ENCODE results near the gene ADM5.
A peak's percentile ranks its signal among the peaks of the same experiment; 100 is the strongest.

The ADM5 gene, protein sequence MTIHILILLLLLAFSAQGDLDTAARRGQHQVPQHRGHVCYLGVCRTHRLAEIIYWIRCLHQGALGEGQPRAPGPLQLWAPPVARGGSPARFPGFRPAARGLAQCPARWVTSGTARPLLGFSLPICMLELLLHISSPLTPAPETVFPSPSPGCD

DNA sequence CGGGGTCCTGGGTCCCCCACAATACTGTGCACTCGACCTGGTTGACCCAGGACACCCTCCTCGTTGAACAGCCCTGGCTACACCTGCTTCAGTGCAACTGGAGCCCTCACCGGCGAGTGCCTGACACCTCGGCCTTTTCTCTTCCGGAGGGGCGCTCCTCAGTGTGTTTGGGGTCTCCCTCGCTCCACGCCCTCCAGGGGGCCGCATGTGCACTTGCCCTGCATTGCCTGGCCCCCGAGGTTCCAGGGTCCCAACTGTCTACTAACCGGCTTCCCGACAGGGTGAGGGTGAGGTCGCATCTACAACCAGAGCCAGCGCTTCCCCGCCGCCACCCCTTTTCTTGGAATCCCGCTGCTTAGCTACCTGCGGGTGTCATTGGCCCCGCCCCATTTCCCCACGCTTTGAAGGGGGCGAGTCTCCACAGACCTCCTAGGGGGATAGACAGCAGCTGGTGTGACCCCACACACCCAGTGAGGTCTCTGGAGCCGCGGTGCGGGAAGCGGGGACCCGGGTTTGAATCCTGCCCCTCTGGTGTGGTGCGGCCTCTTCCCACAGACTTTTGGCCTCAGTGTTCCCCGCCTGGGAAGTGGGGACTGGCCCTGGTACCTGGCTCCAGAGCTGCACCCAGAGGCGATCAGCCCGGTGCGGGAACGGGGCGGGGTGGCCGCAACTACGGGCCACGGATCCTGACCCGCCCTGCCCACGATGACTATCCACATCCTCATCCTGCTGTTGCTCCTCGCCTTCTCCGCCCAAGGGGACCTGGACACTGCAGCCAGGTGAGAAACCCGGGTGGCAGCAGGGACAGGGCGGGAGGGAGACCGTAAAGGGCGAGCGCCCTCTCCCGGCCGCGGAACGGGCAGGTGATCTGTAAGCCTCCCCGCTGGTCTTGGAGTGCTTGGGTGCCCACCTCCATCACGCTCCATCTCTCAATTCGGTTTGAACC lies at the start of gene ADM5:
ADM5 (plus strand) TSS at position 462 of the 946 bp plus-strand sequence; CDS start at position 706, 244 bp downstream.
- DNase-seq, result no peak

DNA sequence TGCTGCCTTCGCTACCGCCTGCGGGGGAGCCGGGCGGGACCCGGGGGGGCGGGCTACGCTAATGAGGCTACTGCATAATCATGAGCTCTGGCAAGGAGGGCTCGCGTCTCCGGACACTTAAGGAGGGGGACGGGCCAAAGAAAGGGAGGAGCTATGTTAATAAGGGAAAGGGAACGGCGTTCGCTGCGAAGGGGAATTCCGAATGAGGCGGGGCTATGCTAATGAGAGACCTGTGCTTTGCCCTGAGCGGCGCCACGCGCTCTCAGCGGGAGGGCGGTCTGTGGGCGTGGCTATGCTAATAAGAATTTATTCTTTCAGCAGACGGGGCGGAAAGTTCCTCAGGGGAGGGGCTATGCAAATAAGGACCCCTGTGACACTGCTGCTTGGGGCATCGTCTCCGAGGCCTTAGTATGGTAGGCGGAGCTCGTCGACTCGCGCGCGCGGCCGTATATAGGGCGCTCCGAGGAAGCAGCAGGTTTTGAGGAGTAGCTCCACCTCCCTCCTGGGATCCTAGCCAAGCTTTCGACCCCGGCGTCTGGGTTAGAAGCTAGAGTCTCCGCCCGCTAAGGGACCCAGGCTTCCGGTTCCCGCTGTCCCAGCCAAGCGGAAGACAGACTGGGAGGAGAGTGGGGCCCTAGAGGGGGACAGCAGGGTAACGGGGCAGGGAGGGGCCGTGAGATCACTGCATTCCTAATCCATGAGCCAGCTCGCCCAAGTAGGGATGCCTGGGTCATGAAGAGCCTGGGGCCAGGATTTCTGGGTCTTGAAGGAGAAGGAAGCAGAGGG lies 49.1 kb upstream of the ADM5 start, which contains the start of gene RRAS:
RRAS (minus strand) TSS at position 31 of the 786 bp plus-strand sequence. CDS start 45 bp downstream, outside the sequence.
- DNase-seq, result peak; percentile 99 to 100

DNA sequence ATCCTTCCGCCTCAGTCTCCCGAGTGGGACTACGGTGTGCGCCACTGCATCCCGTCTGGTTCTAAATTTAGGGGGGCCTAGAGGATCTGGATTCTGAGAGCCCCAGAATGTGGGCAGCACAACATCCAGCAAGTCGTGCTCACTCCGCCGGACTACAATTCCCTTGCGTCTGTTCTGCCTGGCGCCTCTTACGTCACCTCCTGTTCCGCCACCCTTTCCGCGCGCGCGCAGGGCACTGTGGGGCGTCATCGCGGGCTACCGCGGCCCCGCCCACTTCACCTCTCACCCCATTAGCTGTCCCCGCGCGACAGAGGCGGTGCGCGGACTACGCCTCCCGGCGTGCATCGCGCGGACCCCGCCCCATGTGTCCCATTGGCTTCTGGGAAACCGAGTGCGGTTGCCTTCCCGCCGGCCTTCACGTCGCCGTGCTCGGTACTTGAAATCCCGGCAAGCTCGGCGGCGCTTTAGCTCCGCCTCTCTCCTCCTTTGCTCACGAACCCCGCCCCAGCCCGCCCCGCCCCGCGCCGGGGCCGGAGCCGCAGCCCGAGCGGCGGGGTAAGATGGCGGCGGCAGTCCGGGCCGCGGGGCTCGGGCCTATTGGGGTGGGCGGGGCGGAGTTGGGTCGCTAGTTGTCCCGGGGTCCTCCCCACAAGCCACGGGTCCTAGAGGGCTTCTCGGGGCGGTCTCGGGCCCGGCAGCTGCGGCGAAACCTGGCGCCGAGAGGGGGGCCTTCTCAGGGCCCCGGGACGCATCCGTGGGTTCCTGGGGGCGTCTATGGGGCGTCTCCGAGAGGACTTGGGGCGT lies 47.5 kb upstream of the ADM5 start, which contains the start of gene SCAF1:
SCAF1 (plus strand) TSS at position 522 of the 804 bp plus-strand sequence. CDS start 2,818 bp downstream, outside the sequence.
- peak; percentile 98 to 99 for DNase-seq

DNA sequence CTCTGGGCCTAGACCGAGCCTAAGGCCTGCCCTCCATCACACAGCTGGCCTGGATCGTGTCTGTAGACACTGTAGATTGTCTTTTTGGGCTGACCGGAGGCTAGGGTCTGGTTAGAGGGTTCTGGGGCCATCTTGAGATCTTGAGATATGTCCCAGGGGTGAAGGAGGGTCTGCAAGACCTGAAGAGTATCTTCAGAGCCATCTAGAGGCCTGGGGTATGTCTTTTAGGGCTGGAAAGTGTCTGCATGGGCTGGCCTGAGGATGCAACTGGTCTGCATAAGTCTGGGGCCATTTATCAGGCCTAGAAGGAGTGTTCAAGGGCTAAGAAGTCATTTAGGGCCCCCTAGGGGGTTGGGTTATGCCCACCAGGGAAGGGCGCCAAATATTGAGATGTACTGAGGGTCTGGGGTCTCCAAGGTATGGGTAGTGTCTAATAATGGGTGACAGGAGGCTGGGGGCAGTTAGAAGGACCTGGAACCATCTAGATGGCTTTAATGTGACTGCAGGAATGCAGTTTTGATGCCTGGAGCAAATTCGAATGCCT lies 46.8 kb upstream of the ADM5 start:
- no peak for DNase-seq

DNA sequence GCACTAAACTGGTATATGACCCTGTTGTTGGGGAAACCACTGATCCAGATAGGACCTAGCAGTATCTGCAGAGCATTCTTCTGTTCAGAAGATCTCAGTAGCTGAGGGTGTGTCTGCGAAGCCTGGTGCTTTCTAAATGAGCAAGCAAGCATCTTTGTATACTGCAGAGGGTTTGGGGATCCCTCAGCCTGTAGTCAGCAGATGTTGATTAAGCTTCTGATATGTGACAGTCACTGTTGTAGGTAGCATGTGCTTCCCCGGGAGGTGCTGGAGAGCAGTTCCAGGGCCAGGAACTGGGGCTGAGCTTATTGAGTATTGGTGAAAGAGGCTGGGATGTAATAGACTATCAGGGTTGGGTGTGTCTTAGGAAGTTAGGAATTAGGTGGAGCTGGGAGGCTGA lies 45.9 kb upstream of the ADM5 start:
- DNase-seq, result peak in 1 of 2 donors; percentile 9

DNA sequence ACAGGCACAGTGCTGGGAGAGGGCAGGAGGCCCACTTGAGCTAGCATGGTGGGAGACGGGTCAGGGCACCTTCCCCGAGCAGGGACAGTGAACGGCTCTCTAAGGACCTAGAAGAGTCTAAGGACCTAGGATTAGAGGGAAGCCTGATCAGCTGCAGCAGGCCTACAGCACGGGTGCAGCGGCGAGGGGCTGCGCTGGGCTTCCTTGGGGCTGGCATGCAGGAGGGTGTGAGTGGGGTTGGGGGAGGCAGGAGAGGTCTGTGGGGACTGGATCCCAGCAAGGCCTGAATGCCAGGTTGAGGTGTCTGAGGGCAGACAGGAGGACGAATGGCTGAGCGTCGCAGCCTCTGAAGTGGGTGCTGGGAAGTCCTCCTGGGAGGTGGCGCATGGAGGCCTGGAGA lies 43.8 kb upstream of the ADM5 start:
- DNase-seq, result no peak

DNA sequence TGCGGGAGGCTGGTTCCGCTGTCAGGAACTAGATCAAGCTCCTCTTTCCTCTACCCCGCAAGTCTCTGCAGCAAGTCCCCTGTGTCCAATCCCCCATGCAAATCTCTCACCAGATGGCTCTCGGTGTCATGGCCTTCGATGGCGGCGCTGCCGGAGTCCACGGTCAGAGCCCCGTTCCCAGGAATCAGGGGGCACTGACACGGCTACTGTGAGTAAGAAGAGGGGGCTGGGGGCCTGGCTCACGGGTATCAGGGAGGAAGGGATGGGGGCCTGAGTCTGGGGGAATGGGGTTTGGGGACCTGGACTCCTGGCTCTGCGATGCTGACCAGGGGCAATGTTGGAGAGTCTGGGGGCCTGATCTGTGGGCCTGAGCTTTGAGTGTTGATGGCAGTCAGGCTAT lies 43.4 kb upstream of the ADM5 start:
- DNase-seq, result no peak

DNA sequence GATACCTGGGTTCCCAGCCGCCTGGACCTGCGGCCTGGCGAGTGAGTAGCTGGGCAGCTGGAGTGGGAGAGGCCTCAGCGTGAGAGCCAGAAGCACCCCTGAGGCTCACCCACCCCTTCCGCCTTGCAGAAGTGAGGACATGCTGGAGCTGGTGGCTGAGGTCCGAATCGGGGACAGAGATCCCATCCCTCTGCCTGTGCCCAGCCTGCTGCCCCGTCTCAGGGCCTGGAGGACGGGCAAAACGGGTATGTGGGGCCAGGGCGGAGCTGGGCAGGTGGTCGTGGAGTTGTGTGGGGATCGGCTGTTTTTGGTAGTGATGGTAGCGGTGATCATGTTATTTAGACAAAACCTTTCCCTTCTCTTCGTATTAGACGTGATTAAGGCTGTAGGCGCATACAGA lies 42.8 kb upstream of the ADM5 start:
- no peak for DNase-seq

DNA sequence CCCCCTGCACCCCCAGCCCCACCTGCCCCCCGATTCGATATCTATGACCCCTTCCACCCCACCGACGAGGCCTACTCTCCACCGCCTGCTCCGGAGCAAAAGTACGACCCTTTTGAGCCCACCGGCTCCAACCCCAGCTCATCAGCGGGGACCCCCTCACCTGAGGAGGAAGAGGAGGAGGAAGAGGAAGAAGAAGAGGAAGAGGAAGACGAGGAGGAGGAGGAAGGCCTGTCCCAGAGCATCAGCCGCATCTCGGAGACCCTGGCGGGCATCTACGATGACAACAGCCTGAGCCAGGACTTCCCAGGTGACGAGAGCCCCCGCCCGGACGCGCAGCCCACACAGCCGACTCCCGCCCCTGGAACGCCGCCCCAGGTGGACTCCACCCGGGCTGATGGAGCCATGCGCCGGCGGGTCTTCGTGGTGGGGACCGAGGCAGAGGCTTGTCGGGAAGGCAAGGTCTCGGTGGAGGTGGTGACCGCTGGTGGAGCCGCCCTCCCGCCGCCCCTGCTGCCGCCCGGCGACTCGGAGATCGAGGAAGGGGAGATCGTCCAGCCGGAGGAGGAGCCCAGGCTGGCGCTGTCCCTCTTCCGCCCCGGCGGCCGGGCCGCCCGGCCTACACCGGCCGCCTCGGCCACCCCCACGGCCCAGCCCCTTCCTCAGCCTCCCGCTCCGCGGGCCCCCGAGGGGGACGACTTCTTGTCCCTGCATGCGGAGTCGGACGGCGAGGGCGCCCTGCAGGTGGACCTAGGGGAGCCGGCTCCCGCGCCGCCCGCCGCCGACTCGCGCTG lies 38.2 kb upstream of the ADM5 start:
- no peak for DNase-seq

DNA sequence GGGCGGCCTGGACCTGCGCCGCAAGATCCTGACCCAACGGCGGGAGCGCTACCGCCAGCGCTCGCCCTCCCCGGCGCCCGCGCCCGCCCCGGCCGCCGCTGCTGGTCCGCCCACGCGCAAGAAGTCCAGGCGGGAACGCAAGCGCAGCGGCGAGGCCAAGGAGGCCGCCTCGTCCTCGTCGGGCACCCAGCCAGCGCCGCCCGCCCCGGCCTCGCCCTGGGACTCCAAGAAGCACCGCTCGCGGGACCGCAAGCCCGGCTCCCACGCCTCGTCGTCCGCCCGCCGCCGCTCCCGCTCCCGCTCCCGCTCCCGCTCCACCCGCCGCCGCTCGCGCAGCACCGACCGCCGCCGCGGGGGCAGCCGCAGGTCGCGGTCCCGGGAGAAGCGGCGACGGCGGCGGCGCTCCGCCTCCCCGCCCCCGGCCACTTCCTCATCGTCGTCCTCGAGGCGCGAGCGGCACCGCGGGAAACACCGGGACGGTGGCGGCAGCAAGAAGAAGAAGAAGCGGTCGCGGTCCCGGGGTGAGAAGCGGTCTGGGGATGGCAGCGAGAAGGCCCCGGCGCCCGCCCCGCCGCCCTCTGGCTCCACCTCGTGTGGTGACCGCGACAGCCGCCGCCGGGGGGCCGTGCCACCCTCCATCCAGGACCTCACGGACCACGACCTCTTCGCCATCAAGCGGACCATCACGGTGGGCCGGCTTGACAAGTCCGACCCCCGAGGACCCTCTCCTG lies 37.4 kb upstream of the ADM5 start:
- no peak for DNase-seq

DNA sequence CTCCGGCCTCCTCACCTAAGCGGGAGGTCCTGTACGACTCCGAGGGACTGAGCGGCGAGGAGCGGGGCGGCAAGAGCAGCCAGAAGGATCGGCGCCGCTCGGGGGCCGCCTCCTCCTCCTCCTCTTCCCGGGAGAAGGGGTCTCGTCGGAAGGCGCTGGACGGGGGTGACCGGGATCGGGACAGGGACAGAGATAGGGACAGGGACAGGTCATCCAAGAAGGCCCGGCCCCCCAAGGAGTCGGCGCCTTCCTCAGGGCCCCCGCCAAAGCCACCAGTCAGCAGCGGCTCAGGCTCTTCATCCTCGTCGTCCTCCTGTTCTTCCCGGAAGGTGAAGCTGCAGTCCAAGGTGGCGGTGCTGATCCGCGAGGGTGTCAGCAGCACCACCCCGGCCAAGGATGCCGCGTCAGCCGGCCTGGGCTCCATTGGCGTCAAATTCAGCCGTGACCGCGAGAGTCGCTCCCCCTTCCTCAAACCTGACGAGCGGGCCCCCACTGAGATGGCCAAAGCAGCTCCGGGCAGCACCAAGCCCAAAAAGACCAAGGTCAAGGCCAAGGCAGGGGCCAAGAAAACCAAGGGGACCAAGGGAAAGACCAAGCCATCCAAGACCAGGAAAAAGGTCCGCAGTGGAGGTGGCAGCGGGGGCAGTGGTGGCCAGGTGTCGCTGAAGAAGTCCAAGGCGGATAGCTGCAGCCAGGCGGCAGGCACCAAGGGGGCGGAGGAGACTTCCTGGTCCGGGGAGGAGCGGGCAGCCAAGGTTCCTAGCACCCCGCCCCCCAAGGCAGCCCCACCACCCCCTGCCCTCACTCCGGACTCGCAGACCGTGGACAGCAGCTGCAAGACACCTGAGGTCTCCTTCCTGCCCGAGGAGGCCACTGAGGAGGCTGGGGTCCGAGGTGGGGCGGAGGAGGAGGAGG lies 36.6 kb upstream of the ADM5 start:
- no peak for DNase-seq

DNA sequence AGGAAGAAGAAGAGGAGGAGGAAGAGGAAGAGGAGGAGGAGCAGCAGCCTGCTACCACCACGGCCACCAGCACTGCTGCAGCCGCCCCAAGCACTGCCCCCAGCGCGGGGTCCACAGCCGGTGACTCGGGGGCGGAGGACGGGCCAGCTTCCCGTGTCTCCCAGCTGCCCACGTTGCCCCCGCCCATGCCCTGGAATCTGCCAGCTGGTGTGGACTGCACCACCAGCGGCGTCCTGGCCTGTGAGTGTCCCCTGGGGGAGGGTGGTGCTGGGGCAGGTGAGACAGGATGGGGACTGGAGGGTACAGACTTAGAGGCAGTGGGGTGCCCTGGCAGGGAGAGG lies 36.0 kb upstream of the ADM5 start:
- DNase-seq, result no peak

DNA sequence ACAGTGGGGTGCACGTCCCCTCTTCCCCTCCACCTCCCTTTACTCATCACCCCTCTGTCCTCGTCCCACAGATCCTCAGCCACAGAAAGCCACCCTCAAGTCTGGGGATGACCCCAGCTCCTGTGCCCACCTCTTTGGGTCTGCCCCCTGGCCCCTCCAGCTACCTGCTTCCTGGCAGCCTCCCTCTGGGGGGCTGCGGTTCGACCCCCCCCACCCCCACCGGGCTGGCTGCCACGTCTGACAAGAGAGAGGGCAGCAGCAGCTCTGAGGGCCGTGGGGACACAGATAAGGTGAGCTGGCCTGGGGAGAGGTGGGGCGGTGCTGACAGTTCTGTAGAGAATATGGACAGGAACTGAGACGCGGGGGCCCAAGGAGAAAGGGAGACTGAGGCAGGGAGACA lies 34.8 kb upstream of the ADM5 start:
- no peak for DNase-seq

DNA sequence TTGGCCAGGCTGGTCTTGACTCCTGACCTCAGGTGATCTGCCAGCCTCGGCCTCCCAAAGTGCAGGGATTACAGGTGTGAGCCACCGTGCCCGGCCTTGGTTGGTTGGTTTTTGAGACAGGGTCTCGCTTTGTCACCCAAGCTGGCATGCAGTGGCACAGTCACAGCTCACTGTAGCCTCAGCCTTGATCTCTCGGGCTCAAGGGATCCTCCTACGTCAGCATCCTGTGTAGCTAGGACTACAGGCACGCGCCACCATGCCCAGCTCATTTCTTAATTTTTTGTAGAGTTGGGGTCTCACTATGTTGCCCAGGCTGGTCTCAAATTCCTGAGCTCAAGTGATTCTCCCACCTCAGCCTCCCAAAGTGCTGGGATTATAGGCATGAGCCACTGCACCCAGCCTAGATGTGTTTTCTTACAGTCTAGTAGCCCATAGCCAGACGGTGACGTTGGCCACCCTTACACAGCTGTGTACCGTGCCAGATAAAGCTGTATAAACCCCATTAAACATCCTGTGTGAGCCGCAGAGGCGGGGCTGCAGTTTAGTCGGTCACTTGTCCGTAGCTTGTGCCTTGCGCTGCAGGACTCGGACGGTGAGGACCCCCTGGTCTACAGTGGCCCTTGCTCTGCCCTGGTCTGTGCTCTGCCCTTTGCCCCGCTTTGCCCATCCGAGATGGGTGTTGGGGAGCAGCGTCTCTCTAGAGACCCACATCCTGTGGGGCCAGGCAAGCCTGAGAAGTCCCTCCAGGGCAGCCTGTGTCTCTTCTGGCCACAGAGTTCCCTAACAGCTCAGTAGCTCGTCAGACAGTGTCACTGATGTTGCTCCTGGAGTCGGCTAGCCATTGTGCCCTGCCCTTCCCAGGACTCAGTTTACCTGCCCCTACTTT lies 33.6 kb upstream of the ADM5 start:
- no peak for DNase-seq

DNA sequence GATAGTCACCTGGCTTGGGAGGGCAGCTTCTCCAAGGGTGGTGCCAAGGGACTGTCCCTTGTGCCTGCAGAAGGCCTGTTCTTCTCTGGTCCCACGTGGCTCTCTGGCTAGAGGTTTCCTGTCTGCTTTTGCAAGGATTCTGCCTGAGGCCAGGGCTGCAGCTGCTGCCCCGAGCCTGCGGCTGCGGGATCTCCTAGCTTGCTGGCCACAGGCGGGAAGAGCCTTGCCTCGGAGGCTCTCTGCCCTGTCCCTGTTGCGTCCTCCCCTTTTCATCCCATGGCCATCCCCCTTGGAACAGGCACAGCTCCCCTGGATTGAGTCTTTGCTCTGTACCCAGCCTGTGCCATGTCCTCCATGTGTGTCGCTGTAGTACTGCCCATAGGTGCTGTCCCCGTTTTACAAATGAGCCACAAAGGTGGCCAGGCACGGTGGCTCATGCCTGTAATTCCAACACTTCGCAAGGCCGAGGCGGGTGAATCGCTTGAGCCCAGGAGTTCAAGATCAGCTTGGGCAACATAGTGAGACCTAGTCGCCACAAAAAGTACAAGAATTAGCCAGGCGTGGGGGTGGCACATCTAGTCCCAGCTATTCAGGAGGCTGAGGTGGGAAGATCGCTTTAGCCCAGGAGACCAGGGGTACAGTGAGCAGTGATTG lies 32.8 kb upstream of the ADM5 start:
- no peak for DNase-seq

DNA sequence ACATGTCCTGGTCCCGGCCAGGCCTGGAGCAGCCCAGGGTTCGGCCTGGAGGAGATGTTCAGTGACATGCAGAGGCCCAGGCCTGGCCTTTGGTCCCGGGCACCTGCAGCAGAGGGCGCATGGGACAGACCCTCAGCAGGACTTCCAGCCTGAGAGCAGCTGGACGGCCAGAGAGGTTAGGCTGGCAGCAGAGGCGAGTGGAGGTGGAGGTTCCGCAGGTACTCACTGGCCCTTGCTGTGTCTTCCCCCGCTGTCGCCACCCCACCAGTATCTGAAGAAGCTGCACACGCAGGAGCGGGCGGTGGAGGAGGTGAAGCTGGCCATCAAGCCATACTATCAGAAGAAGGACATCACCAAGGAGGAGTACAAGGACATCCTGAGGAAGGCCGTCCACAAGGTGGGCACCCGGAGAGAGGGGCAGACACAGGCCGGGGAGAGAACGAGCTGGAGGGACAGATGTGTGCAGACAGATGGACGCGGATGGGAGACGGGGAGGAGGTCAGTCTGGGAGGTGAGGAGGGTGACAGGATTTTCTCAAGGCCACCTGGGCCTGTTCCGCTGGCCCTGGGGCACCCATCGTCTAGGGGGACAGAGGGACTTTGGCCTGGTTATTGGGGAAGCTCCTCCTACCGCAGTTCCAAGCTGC lies 31.8 kb upstream of the ADM5 start:
- no peak for DNase-seq

DNA sequence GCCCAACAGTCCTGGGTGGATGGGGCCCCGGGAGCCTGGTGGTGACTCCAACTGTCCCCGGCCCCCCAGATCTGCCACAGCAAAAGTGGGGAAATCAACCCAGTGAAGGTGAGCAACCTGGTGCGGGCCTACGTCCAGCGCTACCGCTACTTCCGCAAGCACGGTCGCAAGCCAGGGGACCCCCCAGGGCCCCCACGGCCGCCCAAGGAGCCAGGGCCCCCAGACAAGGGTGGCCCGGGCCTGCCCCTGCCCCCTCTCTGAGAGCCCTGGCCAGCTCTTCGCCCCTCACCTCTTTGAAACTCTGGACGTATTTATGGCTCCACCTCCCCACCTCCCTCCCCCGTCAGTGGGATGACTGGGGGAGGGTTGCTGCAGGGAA lies 31.3 kb upstream of the ADM5 start:
- DNase-seq, result no peak

Measured in stimulated activated CD4-positive, alpha-beta T cell treated with anti-CD3 and anti-CD28 coated beads, Interleukin-2, amount 100 ng/mL, for 48 hours (primary cell).